GM12872 (cell line): ENCODE measurements around the gene ACAT2.

Experiments used
- CTCF ChIP-seq: IDR thresholded peaks from 3 replicates; pipeline ENCODE4 v1.5.1; 2011; ENCODE audit warnings: low read depth, mild to moderate bottlenecking, low read length, moderate library complexity; ENCODE audit not compliant: insufficient read depth

Gene ACAT2

GRCh38 chr6:159828074-159828473 lies 66.2 kb downstream of the ACAT2 start:
- TF ChIP-seq CTCF: no peak
